ENCODE measurements around the gene L3MBTL2.

Gene L3MBTL2

GRCh38 chr22:41204992-41205900 is at the start of gene L3MBTL2:
Gene L3MBTL2, plus strand, starts transcription at chr22:41205312. Its CDS starts 51 bp downstream, at chr22:41205363.
- peak within 1 kb of the TSS; percentile 64 for H3K27ac ChIP-seq
- no peak for TF ChIP-seq ZFX (IDR thresholded peaks at IDR 0.05; ENCODE audit: borderline replicate concordance)
- TF ChIP-seq, protein P1, sequence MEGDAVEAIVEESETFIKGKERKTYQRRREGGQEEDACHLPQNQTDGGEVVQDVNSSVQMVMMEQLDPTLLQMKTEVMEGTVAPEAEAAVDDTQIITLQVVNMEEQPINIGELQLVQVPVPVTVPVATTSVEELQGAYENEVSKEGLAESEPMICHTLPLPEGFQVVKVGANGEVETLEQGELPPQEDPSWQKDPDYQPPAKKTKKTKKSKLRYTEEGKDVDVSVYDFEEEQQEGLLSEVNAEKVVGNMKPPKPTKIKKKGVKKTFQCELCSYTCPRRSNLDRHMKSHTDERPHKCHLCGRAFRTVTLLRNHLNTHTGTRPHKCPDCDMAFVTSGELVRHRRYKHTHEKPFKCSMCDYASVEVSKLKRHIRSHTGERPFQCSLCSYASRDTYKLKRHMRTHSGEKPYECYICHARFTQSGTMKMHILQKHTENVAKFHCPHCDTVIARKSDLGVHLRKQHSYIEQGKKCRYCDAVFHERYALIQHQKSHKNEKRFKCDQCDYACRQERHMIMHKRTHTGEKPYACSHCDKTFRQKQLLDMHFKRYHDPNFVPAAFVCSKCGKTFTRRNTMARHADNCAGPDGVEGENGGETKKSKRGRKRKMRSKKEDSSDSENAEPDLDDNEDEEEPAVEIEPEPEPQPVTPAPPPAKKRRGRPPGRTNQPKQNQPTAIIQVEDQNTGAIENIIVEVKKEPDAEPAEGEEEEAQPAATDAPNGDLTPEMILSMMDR (IDR thresholded peaks at IDR 0.05), result no peak

GRCh38 chr22:41157083-41157482 is 48.0 kb upstream of the L3MBTL2 start:
- no peak overlapping the region for H3K27ac ChIP-seq
- TF ChIP-seq, protein P1 (IDR thresholded peaks at IDR 0.05), result no peak
- TF ChIP-seq ZFX (IDR thresholded peaks at IDR 0.05; ENCODE audit: borderline replicate concordance), result no peak

- TF ChIP-seq, protein P1 (IDR thresholded peaks at IDR 0.05), result no peak
- TF ChIP-seq ZFX (IDR thresholded peaks at IDR 0.05; ENCODE audit: borderline replicate concordance), result no peak
- H3K27ac ChIP-seq, result no peak overlapping the region
Measured at GRCh38 chr22:41169157-41169556, 36.0 kb upstream of the L3MBTL2 start.

- TF ChIP-seq ZFX (IDR thresholded peaks at IDR 0.05; ENCODE audit: borderline replicate concordance), result no peak
- TF ChIP-seq, protein P1 (IDR thresholded peaks at IDR 0.05), result no peak
- no peak overlapping the region for H3K27ac ChIP-seq
Measured at GRCh38 chr22:41171996-41172395, 33.1 kb upstream of the L3MBTL2 start.

DNA sequence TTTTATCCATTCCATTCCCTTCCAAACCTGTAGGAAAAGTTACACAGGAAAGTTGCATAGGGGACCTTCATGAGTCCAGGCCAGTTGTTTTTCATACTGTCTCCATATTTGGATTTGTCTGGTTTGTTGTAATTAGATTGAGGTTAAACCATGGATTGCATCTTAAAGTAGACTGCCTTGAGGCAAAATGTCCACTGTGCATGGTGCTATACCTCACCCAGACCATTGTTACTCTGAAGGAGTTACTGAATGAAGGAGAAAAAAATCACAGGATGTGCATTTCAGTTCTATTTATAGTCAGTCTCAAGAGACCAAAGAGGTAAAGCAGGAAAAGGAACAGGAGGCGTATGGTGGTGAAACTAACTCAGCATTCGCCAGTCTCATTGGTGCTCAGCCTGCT is 29.6 kb upstream of the L3MBTL2 start:
- H3K27ac ChIP-seq, result no peak overlapping the region
- TF ChIP-seq, protein P1 (IDR thresholded peaks at IDR 0.05), result no peak
- TF ChIP-seq ZFX (IDR thresholded peaks at IDR 0.05; ENCODE audit: borderline replicate concordance), result no peak

GRCh38 chr22:41177040-41177621 is 28.0 kb upstream of the L3MBTL2 start:
- TF ChIP-seq, protein P1 (IDR thresholded peaks at IDR 0.05), result no peak
- no peak for TF ChIP-seq ZFX (IDR thresholded peaks at IDR 0.05; ENCODE audit: borderline replicate concordance)
- no peak overlapping the region for H3K27ac ChIP-seq

Data from 22Rv1 (cell line).